ENCODE results near the gene CFAP20. TPM values are rescaled to one million over a fixed set of nuclear protein-coding genes. Genes with fewer than 3 reads are reported as not detected.

Gene CFAP20
- total RNA-seq, 4 donors from 2014 or later = 12.5 to 31.2 (median 23.5) TPM

GRCh38 chr16:58119509-58119845 lies 9.7 kb downstream of the CFAP20 start:
- WGBS = 65% methylated on average over 8 of the region's 8 CpGs
- no peak for DNase-seq (ENCODE audit: extremely low spot score)
- H3K27me3 ChIP-seq = no peaks in the 10 kb centered on the region
- peaks cover 77 to 100% (median 89%) of the 10 kb centered on the region in 4 donors for H3K4me1 ChIP-seq
- H3K27ac ChIP-seq (replicated peaks in 1 of 4) = peak overlapping the region; percentile 22 to 33 (median 26)
- no peak for TF ChIP-seq POLR2A (IDR thresholded peaks at IDR 0.05; ENCODE audit: low read depth)
- TF ChIP-seq POLR2AphosphoS5 (IDR thresholded peaks at IDR 0.05) = no peak
- no peak for TF ChIP-seq CTCF (IDR thresholded peaks at IDR 0.05)
- no peak for TF ChIP-seq EP300 (IDR thresholded peaks at IDR 0.05)
- peaks cover 9 to 22% (median 18%) of the 10 kb centered on the region in 4 donors for H3K36me3 ChIP-seq
- intact Hi-C loops (cut with DNase I) = no loop called here
- no peak overlapping the region for H3K4me3 ChIP-seq
- no peaks in the 10 kb centered on the region for H3K9me3 ChIP-seq

- intact Hi-C loops (cut with DNase I) = no loop called here
- no peak for DNase-seq (ENCODE audit: extremely low spot score)
- no peak overlapping the region for H3K4me3 ChIP-seq
- H3K27ac ChIP-seq (replicated peaks in 1 of 4) = peak overlapping the region; percentile 22 to 33 (median 26)
- H3K36me3 ChIP-seq = peaks cover 15 to 27% (median 23%) of the 10 kb centered on the region in 4 donors
- WGBS = 48% methylated on average over 5 of the region's 5 CpGs
- TF ChIP-seq EP300 (IDR thresholded peaks at IDR 0.05) = no peak
- no peaks in the 10 kb centered on the region for H3K27me3 ChIP-seq
- peaks cover 72 to 96% (median 84%) of the 10 kb centered on the region in 4 donors for H3K4me1 ChIP-seq
- no peaks in the 10 kb centered on the region for H3K9me3 ChIP-seq
These were observed 10.2 kb downstream of the CFAP20 start for GRCh38 chr16:58118801-58119508.

GRCh38 chr16:58116529-58116928 lies 12.7 kb downstream of the CFAP20 start:
- 98% methylated on average over 6 of the region's 6 CpGs for WGBS
- Histone ChIP-seq H3K4me3 (no peak overlapping the region), H3K27me3 (no peaks in the 10 kb centered on the region), H3K27ac (replicated peaks in 1 of 4) (no peak overlapping the region), H3K36me3 (peaks cover 20 to 47% (median 38%) of the 10 kb centered on the region in 4 donors), H3K9me3 (no peaks in the 10 kb centered on the region), H3K4me1 (peaks cover 60 to 71% (median 64%) of the 10 kb centered on the region in 4 donors)
- intact Hi-C loops (cut with DNase I) = no loop called here
- no peak for DNase-seq (ENCODE audit: extremely low spot score)
- no peak for TF ChIP-seq CTCF (IDR thresholded peaks at IDR 0.05)
- no peak for TF ChIP-seq POLR2AphosphoS5 (IDR thresholded peaks at IDR 0.05)
- no peak for TF ChIP-seq EP300 (IDR thresholded peaks at IDR 0.05)
- no peak for TF ChIP-seq POLR2A (IDR thresholded peaks at IDR 0.05; ENCODE audit: low read depth)

- H3K27ac ChIP-seq (replicated peaks in 1 of 4) = no peak overlapping the region
- no peak for DNase-seq (ENCODE audit: extremely low spot score)
- peaks cover 20 to 47% (median 38%) of the 10 kb centered on the region in 4 donors for H3K36me3 ChIP-seq
- TF ChIP-seq POLR2AphosphoS5 (IDR thresholded peaks at IDR 0.05) (no peak), EP300 (IDR thresholded peaks at IDR 0.05) (no peak), CTCF (IDR thresholded peaks at IDR 0.05) (no peak), POLR2A (IDR thresholded peaks at IDR 0.05; ENCODE audit: low read depth) (no peak)
- intact Hi-C loops (cut with DNase I) = no loop called here
- H3K4me3 ChIP-seq = no peak overlapping the region
- no peaks in the 10 kb centered on the region for H3K27me3 ChIP-seq
- H3K9me3 ChIP-seq = no peaks in the 10 kb centered on the region
- WGBS = 51% methylated on average over 6 of the region's 6 CpGs
- peaks cover 56 to 67% (median 59%) of the 10 kb centered on the region in 4 donors for H3K4me1 ChIP-seq
These were observed 13.1 kb downstream of the CFAP20 start for GRCh38 chr16:58116081-58116480.

- H3K4me1 ChIP-seq = peaks cover 48 to 57% (median 50%) of the 10 kb centered on the region in 4 donors
- H3K27me3 ChIP-seq = no peaks in the 10 kb centered on the region
- no peaks in the 10 kb centered on the region for H3K9me3 ChIP-seq
- TF ChIP-seq POLR2AphosphoS5 (IDR thresholded peaks at IDR 0.05) (no peak), CTCF (IDR thresholded peaks at IDR 0.05) (no peak), EP300 (IDR thresholded peaks at IDR 0.05) (no peak), POLR2A (IDR thresholded peaks at IDR 0.05; ENCODE audit: low read depth) (no peak)
- DNase-seq (ENCODE audit: extremely low spot score) = no peak
- 79% methylated on average over 23 of the region's 23 CpGs for WGBS
- H3K4me3 ChIP-seq = no peak overlapping the region
- peaks cover 20 to 47% (median 38%) of the 10 kb centered on the region in 4 donors for H3K36me3 ChIP-seq
- H3K27ac ChIP-seq (replicated peaks in 1 of 4) = peak overlapping the region in 1 of 4 donors; percentile 44
- intact Hi-C loops (cut with DNase I) = no loop called here
These were observed 14.1 kb downstream of the CFAP20 start for GRCh38 chr16:58114827-58115825.

Data from esophagus muscularis mucosa (tissue), 4 donors.